ENCODE results near the gene CLDN6.
A peak's percentile ranks its signal among the peaks of the same experiment; 100 is the strongest.

Gene CLDN6

GRCh38 chr16:3017794-3018506, at the start of gene CLDN6:
Gene CLDN6 (minus strand): TSS chr16:3018183. CDS start chr16:3016021, 2,162 bp downstream.
- DNase-seq (ENCODE audit: low read depth), result peak; percentile 8
- no peak within 1 kb of the TSS for H3K4me3 ChIP-seq (ENCODE audit: low read depth, low read length)
- peak; percentile 42 for TF ChIP-seq CTCF (conservative IDR thresholded peaks at IDR 0.05; ENCODE audit: low read depth, low read length)

GRCh38 chr16:3066440-3066748, 48.4 kb upstream of the CLDN6 start:
- no peak for TF ChIP-seq CTCF (conservative IDR thresholded peaks at IDR 0.05; ENCODE audit: low read depth, low read length)
- H3K4me3 ChIP-seq (ENCODE audit: low read depth, low read length), result no peak overlapping the region

GRCh38 chr16:3065742-3066439, 47.9 kb upstream of the CLDN6 start:
- DNase-seq (ENCODE audit: low read depth), result no peak
- no peak overlapping the region for H3K4me3 ChIP-seq (ENCODE audit: low read depth, low read length)
- TF ChIP-seq CTCF (conservative IDR thresholded peaks at IDR 0.05; ENCODE audit: low read depth, low read length), result no peak

More at GRCh38 chr16:3066440-3066748, 48.4 kb upstream of the CLDN6 start:
- DNase-seq (ENCODE audit: low read depth), result no peak

- TF ChIP-seq CTCF (conservative IDR thresholded peaks at IDR 0.05; ENCODE audit: low read depth, low read length), result no peak
- DNase-seq (ENCODE audit: low read depth), result peak; percentile 86
- H3K4me3 ChIP-seq (ENCODE audit: low read depth, low read length), result peak within 1 kb of the TSS; percentile 22
These were observed 47.2 kb upstream of the CLDN6 start, which contains the start of gene IL32 for GRCh38 chr16:3065069-3065741. Gene IL32 (plus strand): TSS chr16:3065640. CDS start chr16:3065812, 172 bp downstream.

- no peak for DNase-seq (ENCODE audit: low read depth)
- TF ChIP-seq CTCF (conservative IDR thresholded peaks at IDR 0.05; ENCODE audit: low read depth, low read length), result no peak
- H3K4me3 ChIP-seq (ENCODE audit: low read depth, low read length), result no peak overlapping the region
These were observed 45.8 kb upstream of the CLDN6 start for GRCh38 chr16:3063625-3064386.

GRCh38 chr16:3062553-3062952, 44.6 kb upstream of the CLDN6 start:
- no peak for TF ChIP-seq CTCF (conservative IDR thresholded peaks at IDR 0.05; ENCODE audit: low read depth, low read length)
- no peak overlapping the region for H3K4me3 ChIP-seq (ENCODE audit: low read depth, low read length)
- DNase-seq (ENCODE audit: low read depth), result no peak

Measured in choroid plexus epithelial cell (primary cell).